SH-SY5Y (cell line): Measurements from ENCODE around the gene C18orf63.

Experiments
- GATA2 ChIP-seq: IDR thresholded peaks from 2 replicates; pipeline ENCODE4 v1.6.1; 2011; ENCODE audit warnings: mild to moderate bottlenecking, low read depth, low read length
- GATA3 ChIP-seq: IDR thresholded peaks from 2 replicates; pipeline ENCODE4 v1.6.1; 2011; ENCODE audit warnings: low read depth, mild to moderate bottlenecking, low read length, moderate library complexity

GRCh38 chr18:74373428-74373827 lies 57.8 kb downstream of the C18orf63 start:
- TF ChIP-seq GATA2 (no peak), GATA3 (no peak)
